Thyroid gland (tissue), 4 donors: ENCODE data around the gene RAC2.

Source experiments
- POLR2A ChIP-seq, 2 donors: fragments of 450-650 bp; IDR thresholded peaks; one replicate each; pipeline ENCODE4 v1.6.1; 2017; ENCODE audit warnings: antibody characterized with exemption in 2 of 2, mild to moderate bottlenecking in 2 of 2, moderate library complexity in 1 of 2
- TF ChIP-seq, protein P1 (sequence below), 6 experiments: fragments of 200-600 bp in 3 of 6; fragments of 450-650 bp in 3 of 6; sonication (generic) in 3 of 6; IDR thresholded peaks; one replicate each; pipeline ENCODE4 v1.5.1; 2016 to 2019; ENCODE audit warnings: antibody characterized with exemption in 6 of 6, mild to moderate bottlenecking in 2 of 6, inconsistent platforms in 1 of 6, moderate library complexity in 1 of 6

DNA sequence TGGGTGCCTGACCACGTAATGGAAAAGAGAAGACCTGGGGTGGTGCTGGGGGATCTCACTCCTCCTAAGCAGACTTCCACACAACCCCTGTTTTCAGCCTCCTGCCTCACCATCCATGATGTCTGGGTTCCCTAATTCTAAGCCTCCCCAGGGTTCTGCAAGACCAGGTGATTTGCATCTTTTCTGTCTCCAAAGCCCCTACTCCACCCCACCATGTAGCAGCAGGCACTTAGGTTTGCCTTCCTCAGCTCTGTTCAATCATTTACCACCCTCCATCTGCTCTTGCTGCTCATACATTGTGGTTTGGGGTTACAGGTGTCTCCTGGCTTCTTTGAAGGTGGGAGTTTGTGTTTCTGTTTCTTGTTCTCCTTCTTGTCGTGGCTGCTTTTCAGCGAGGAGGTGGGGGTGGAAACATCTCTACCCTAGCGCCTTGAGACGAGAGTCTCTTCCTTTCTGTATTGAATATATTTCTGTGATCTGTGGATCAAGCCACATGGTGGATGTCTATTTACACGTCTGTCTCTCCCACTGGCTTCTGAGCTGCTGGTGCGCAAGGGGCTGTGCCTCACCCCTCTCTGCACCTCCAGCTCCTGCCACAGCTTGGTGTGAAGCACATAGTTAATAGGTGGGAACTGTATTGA is 25.2 kb downstream of the RAC2 start:
- TF ChIP-seq, protein P1, sequence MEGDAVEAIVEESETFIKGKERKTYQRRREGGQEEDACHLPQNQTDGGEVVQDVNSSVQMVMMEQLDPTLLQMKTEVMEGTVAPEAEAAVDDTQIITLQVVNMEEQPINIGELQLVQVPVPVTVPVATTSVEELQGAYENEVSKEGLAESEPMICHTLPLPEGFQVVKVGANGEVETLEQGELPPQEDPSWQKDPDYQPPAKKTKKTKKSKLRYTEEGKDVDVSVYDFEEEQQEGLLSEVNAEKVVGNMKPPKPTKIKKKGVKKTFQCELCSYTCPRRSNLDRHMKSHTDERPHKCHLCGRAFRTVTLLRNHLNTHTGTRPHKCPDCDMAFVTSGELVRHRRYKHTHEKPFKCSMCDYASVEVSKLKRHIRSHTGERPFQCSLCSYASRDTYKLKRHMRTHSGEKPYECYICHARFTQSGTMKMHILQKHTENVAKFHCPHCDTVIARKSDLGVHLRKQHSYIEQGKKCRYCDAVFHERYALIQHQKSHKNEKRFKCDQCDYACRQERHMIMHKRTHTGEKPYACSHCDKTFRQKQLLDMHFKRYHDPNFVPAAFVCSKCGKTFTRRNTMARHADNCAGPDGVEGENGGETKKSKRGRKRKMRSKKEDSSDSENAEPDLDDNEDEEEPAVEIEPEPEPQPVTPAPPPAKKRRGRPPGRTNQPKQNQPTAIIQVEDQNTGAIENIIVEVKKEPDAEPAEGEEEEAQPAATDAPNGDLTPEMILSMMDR (IDR thresholded peaks at IDR 0.05), result no peak
- no peak for TF ChIP-seq POLR2A (IDR thresholded peaks at IDR 0.05)
